ENCODE measurements around the gene KRTAP12-1. TPM values are rescaled to one million over a fixed set of nuclear protein-coding genes. Genes with fewer than 3 reads are reported as not detected.

KRTAP12-1 gene
- total RNA-seq, 1 experiment from 2014 or later: not detected

DNA sequence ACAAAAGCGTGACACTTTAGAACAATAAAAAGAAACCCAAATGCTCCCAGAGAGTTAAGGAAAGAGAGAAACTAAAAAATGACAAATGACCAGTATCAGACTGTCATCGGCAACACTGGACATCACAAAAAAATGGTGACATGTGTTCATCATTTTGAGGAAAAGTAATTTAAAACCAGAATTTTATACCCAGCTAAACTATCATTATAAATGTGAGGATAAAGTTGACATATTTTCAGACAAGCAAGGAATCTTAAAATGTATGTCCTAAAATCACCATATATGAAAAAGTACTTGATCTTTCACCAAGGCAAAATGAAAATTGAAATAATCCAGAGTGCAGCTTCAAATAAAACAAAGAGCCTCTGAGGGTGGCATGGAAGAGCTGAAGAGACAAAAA is 37.1 kb downstream of the KRTAP12-1 start:
- Histone ChIP-seq H3K4me3 (no peak overlapping the region), H3K36me3 (ENCODE audit: low read depth) (no peaks in the 10 kb centered on the region), H3K9me2 (ENCODE audit: insufficient read depth) (no peaks in the 10 kb centered on the region), H3K4me1 (replicated peaks; ENCODE audit: insufficient read depth) (no peaks in the 10 kb centered on the region), H4K20me1 (ENCODE audit: insufficient read depth) (no peaks in the 10 kb centered on the region), H2AFZ (no peak overlapping the region), H3K4me2 (no peak overlapping the region), H3K9me3 (ENCODE audit: insufficient read depth, low read depth) (no peaks in the 10 kb centered on the region), H3F3A (ENCODE audit: insufficient read depth, low read depth) (no peaks in the 10 kb centered on the region), H3K27me3 (ENCODE audit: insufficient read depth, low read depth) (peaks cover 51% of the 10 kb centered on the region), H3K79me2 (ENCODE audit: low read depth) (no peaks in the 10 kb centered on the region), H3K27ac (no peak overlapping the region)
- ChIA-PET CTCF (no interaction called here), POLR2A (ENCODE audit: unreplicated experiment) (no interaction called here)
- BruUV-seq (replicated peaks): no TSS peak
- intact Hi-C loops (cut with micrococcal nuclease; ENCODE audit: unreplicated experiment): no loop called here
- DNase-seq: no peak
- TF ChIP-seq, protein P1, sequence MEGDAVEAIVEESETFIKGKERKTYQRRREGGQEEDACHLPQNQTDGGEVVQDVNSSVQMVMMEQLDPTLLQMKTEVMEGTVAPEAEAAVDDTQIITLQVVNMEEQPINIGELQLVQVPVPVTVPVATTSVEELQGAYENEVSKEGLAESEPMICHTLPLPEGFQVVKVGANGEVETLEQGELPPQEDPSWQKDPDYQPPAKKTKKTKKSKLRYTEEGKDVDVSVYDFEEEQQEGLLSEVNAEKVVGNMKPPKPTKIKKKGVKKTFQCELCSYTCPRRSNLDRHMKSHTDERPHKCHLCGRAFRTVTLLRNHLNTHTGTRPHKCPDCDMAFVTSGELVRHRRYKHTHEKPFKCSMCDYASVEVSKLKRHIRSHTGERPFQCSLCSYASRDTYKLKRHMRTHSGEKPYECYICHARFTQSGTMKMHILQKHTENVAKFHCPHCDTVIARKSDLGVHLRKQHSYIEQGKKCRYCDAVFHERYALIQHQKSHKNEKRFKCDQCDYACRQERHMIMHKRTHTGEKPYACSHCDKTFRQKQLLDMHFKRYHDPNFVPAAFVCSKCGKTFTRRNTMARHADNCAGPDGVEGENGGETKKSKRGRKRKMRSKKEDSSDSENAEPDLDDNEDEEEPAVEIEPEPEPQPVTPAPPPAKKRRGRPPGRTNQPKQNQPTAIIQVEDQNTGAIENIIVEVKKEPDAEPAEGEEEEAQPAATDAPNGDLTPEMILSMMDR (conservative IDR thresholded peaks at IDR 0.05): no peak
- no peak for TF ChIP-seq EZH2 (IDR thresholded peaks at IDR 0.05; ENCODE audit: low read depth)

DNA sequence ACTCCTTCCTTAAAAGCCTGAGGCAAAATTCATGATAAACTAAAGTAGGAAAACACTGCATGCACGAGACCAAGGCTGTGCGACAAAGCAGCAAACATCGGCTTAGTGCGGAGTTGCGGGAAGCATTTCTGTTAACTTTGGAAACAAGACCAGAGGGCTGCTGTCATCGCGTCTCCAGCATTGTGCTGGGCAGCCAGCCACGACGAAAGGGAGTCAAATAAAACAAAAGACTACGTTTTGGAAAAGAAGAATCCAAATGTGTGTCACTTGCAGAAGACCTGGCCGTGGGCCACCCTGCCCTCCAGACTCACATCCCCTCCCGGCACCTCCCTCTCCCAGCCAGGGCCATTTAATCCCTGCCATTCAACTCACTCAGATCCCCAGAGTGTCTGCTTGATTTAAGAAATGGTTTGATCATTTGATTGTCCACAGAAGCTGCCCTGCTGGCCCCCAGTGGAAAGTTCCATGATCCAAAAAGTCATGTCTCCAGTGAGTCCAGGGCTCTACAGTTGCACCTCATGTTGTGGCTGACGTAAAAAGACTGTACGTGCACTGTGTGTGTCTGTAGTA is 38.1 kb downstream of the KRTAP12-1 start:
- CTCF ChIA-PET: no interaction called here
- no peaks in the 10 kb centered on the region for H4K20me1 ChIP-seq (ENCODE audit: insufficient read depth)
- peaks cover 45% of the 10 kb centered on the region for H3K27me3 ChIP-seq (ENCODE audit: insufficient read depth, low read depth)
- POLR2A ChIA-PET (ENCODE audit: unreplicated experiment): no interaction called here
- no peak for TF ChIP-seq EZH2 (IDR thresholded peaks at IDR 0.05; ENCODE audit: low read depth)
- TF ChIP-seq, protein P1 (conservative IDR thresholded peaks at IDR 0.05): no peak
- H3K36me3 ChIP-seq (ENCODE audit: low read depth): no peaks in the 10 kb centered on the region
- no TSS peak for BruUV-seq (replicated peaks)
- no peak for DNase-seq
- no peaks in the 10 kb centered on the region for H3K79me2 ChIP-seq (ENCODE audit: low read depth)
- no peaks in the 10 kb centered on the region for H3K9me3 ChIP-seq (ENCODE audit: insufficient read depth, low read depth)
- H3K27ac ChIP-seq: no peak overlapping the region
- H3K4me1 ChIP-seq (replicated peaks; ENCODE audit: insufficient read depth): no peaks in the 10 kb centered on the region
- no peaks in the 10 kb centered on the region for H3F3A ChIP-seq (ENCODE audit: insufficient read depth, low read depth)
- intact Hi-C loops (cut with micrococcal nuclease; ENCODE audit: unreplicated experiment): no loop called here
- H3K9me2 ChIP-seq (ENCODE audit: insufficient read depth): no peaks in the 10 kb centered on the region
- no peak overlapping the region for H3K4me3 ChIP-seq
- H2AFZ ChIP-seq: no peak overlapping the region
- no peak overlapping the region for H3K4me2 ChIP-seq

DNA sequence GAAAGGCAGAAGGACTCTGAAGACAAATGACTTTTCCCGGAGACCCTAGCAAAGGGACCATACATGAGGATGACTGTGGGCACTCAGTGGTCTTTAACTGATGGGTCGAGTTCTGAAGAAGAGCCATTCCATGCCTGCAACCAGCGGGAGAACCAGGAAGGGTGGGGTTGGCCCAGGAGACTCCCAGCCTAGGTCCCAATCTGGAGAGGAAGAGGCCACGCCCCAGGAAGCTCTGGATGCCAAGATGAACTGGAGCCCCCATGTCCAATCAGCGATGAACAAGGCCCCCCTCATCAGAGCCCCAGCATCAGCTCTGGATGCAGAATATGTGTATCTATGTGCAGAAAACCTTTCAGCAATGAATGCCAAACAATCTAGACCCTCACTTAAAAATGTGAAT is 41.2 kb downstream of the KRTAP12-1 start:
- CTCF ChIA-PET: no interaction called here
- no peak overlapping the region for H3K27ac ChIP-seq
- no peak for DNase-seq
- no peaks in the 10 kb centered on the region for H3K36me3 ChIP-seq (ENCODE audit: low read depth)
- POLR2A ChIA-PET (ENCODE audit: unreplicated experiment): no interaction called here
- no peaks in the 10 kb centered on the region for H3K4me1 ChIP-seq (replicated peaks; ENCODE audit: insufficient read depth)
- no peak overlapping the region for H2AFZ ChIP-seq
- H4K20me1 ChIP-seq (ENCODE audit: insufficient read depth): no peaks in the 10 kb centered on the region
- peaks cover 33% of the 10 kb centered on the region for H3K27me3 ChIP-seq (ENCODE audit: insufficient read depth, low read depth)
- no TSS peak for BruUV-seq (replicated peaks)
- intact Hi-C loops (cut with micrococcal nuclease; ENCODE audit: unreplicated experiment): no loop called here
- no peak for TF ChIP-seq EZH2 (IDR thresholded peaks at IDR 0.05; ENCODE audit: low read depth)
- TF ChIP-seq, protein P1 (conservative IDR thresholded peaks at IDR 0.05): no peak
- H3K9me3 ChIP-seq (ENCODE audit: insufficient read depth, low read depth): no peaks in the 10 kb centered on the region
- no peak overlapping the region for H3K4me3 ChIP-seq
- no peaks in the 10 kb centered on the region for H3K9me2 ChIP-seq (ENCODE audit: insufficient read depth)
- no peaks in the 10 kb centered on the region for H3F3A ChIP-seq (ENCODE audit: insufficient read depth, low read depth)
- no peak overlapping the region for H3K4me2 ChIP-seq
- no peaks in the 10 kb centered on the region for H3K79me2 ChIP-seq (ENCODE audit: low read depth)
